SJCRH30 (cell line): Measurements from ENCODE around the gene CCNG2. TPM values are rescaled to one million over a fixed set of nuclear protein-coding genes. Genes with fewer than 3 reads are reported as not detected.

Experiments
- total RNA-seq: library from RNA; depleted of rRNA; stranded (reverse); fragments of >200 nt; shearing (Covaris generic); gene quantifications from 2 replicates; pipeline ENCODE4 v1.2.3, GENCODE V29; 2014; rRNA removed

Gene CCNG2
- total RNA-seq, 1 experiment from 2014 or later, result 52.6 TPM

Other genes starting within 250 kb of the CCNG2 start
- 281 and 294 TPM in 2 replicates for gene SEPTIN11, start 207.5 kb upstream of the CCNG2 start, total RNA-seq
- 342 and 371 TPM in 2 replicates for gene CCNI, start 81.2 kb upstream of the CCNG2 start, total RNA-seq